ENCODE results near the gene ACIN1. TPM values are rescaled to one million over a fixed set of nuclear protein-coding genes. Genes with fewer than 3 reads are reported as not detected.

Gene ACIN1
- total and polyA plus RNA-seq, 2 of the 8 experiments (the other 6 are each of a cell fraction or from before 2014, with no cell fraction given) = 132 to 233 TPM

GRCh38 chr14:23043145-23043544, 51.8 kb downstream of the ACIN1 start (continued):
- TF ChIP-seq FOSL1 (IDR thresholded peaks at IDR 0.05; ENCODE audit: insufficient read depth, low read depth, low read length) (no peak), ATF3 (IDR thresholded peaks at IDR 0.05; ENCODE audit: insufficient read depth, low read depth, low read length) (no peak)
